Muscle of leg (tissue), 11 donors: ENCODE results near the gene PIK3R2. TPM values are rescaled to one million over a fixed set of nuclear protein-coding genes. Genes with fewer than 3 reads are reported as not detected.
"Not testable (repeated sequence)": the region's sequence is repeated elsewhere in the genome, so short reads cannot be mapped to it uniquely, and the experiment has no call there.

Experiments used
- DNase-seq: peaks from one replicate; pipeline ENCODE4 v3.0.0; 2013
- H3K27ac ChIP-seq: one replicate; pipeline ENCODE4 v1.5.1; 2013; ENCODE audit warnings: mild to moderate bottlenecking, low read length, control low read depth
- H3K27me3 ChIP-seq: one replicate; pipeline ENCODE4 v1.6.1; 2013; ENCODE audit warnings: low read length; ENCODE audit not compliant: control insufficient read depth, insufficient read depth
- H3K36me3 ChIP-seq: one replicate; pipeline ENCODE4 v1.6.1; 2013; ENCODE audit warnings: low read length; ENCODE audit not compliant: control insufficient read depth, insufficient read depth
- H3K4me1 ChIP-seq: one replicate; pipeline ENCODE4 v1.6.1; 2013; ENCODE audit warnings: low read length; ENCODE audit not compliant: control insufficient read depth, insufficient read depth
- H3K4me3 ChIP-seq: one replicate; pipeline ENCODE4 v1.5.1; 2013; ENCODE audit warnings: low read length, control low read depth
- H3K9me3 ChIP-seq: replicated peaks from 2 replicates; pipeline ENCODE4 v1.6.1; 2013; ENCODE audit warnings: low read depth, low read length; ENCODE audit not compliant: control insufficient read depth
- WGBS: methylation state at CpG from one replicate; pipeline ENCODE4 v1.1.5; 2013; ENCODE audit warnings: missing lambda C conversion rate; ENCODE audit not compliant: insufficient coverage; 5-methylcytosine and 5-hydroxymethylcytosine counted together
- polyA plus RNA-seq, 8 donors: library from polyadenylated mRNA; unstranded; fragments of 120-200 nt; gene quantifications; one replicate each; pipeline versions ENCODE4 v1.2.1 to v1.2.3, GENCODE V29; 2013; ENCODE audit warnings: inconsistent platforms in 1 of 8, low replicate concordance in 1 of 8; ENCODE audit not compliant: insufficient read length in 8 of 8, insufficient read depth in 1 of 8
- total RNA-seq: library from RNA; stranded (reverse); fragments of 120-200 nt; gene quantifications from one replicate; pipeline ENCODE4 v1.2.4, GENCODE V29; 2013

The PIK3R2 gene
- total and polyA plus RNA-seq, 9 donors, result 25.0 to 74.7 (median 50.0) TPM

GRCh38 chr19:18209912-18210311 is 56.9 kb downstream of the PIK3R2 start:
- DNase-seq, H3K36me3 ChIP-seq, H3K9me3 ChIP-seq, H3K27ac ChIP-seq, H3K4me1 ChIP-seq, H3K4me3 ChIP-seq: not testable (repeated sequence)
- H3K27me3 ChIP-seq, result peaks cover 12% of the 10 kb centered on the region
- 85% methylated on average over 2 of the region's 5 CpGs for WGBS

GRCh38 chr19:18211683-18212082 is 58.7 kb downstream of the PIK3R2 start:
- 81% methylated on average over 14 of the region's 14 CpGs for WGBS
- H3K27ac ChIP-seq, result no peak overlapping the region
- no peaks in the 10 kb centered on the region for H3K4me1 ChIP-seq
- no peak for DNase-seq
- H3K9me3 ChIP-seq, result no peaks in the 10 kb centered on the region
- H3K36me3 ChIP-seq, result no peaks in the 10 kb centered on the region
- H3K4me3 ChIP-seq, result no peak overlapping the region
- peaks cover 12% of the 10 kb centered on the region for H3K27me3 ChIP-seq

GRCh38 chr19:18214779-18215433 is 61.9 kb downstream of the PIK3R2 start:
- no peak overlapping the region for H3K27ac ChIP-seq
- no peaks in the 10 kb centered on the region for H3K9me3 ChIP-seq
- 35% methylated on average over 4 of the region's 7 CpGs for WGBS
- no peaks in the 10 kb centered on the region for H3K36me3 ChIP-seq
- DNase-seq, result no peak
- no peak overlapping the region for H3K4me3 ChIP-seq
- H3K4me1 ChIP-seq, result no peaks in the 10 kb centered on the region
- peaks cover 10% of the 10 kb centered on the region for H3K27me3 ChIP-seq

- Histone ChIP-seq H3K27me3 (peaks cover 18% of the 10 kb centered on the region), H3K9me3 (no peaks in the 10 kb centered on the region), H3K27ac (no peak overlapping the region), H3K4me3 (no peak overlapping the region), H3K36me3 (no peaks in the 10 kb centered on the region), H3K4me1 (no peaks in the 10 kb centered on the region)
- DNase-seq, result no peak
- WGBS, result 100% methylated on average over 1 of the region's 8 CpGs
These were observed 63.8 kb downstream of the PIK3R2 start for GRCh38 chr19:18216789-18217188.

GRCh38 chr19:18218159-18218558 is 65.2 kb downstream of the PIK3R2 start:
- no peak for DNase-seq
- Histone ChIP-seq H3K27me3 (peaks cover 26% of the 10 kb centered on the region), H3K36me3 (no peaks in the 10 kb centered on the region), H3K4me1 (no peaks in the 10 kb centered on the region), H3K9me3 (no peaks in the 10 kb centered on the region), H3K4me3 (no peak overlapping the region), H3K27ac (no peak overlapping the region)
- WGBS, result 84% methylated on average over 17 of the region's 17 CpGs

GRCh38 chr19:18218600-18218999 is 65.6 kb downstream of the PIK3R2 start:
- 100% methylated on average over 1 of the region's 3 CpGs for WGBS
- H3K4me3 ChIP-seq, result no peak overlapping the region
- no peaks in the 10 kb centered on the region for H3K36me3 ChIP-seq
- H3K9me3 ChIP-seq, result no peaks in the 10 kb centered on the region
- no peaks in the 10 kb centered on the region for H3K4me1 ChIP-seq
- DNase-seq, result no peak
- H3K27ac ChIP-seq, result no peak overlapping the region
- H3K27me3 ChIP-seq, result peaks cover 27% of the 10 kb centered on the region

Other genes with a start within 250 kb of the PIK3R2 start
- 16.4 TPM for gene CCDC124, start 220.1 kb upstream of the PIK3R2 start, total RNA-seq
- 10 to 100 TPM; 58.6 to 78.0 (median 69.7) TPM for gene CCDC124, start 220.1 kb upstream of the PIK3R2 start, polyA plus RNA-seq
- 1.2 TPM for gene KCNN1, start 186.1 kb upstream of the PIK3R2 start, total RNA-seq
- gene KCNN1, start 186.1 kb upstream of the PIK3R2 start, polyA plus RNA-seq, result 1 to 10 TPM in 7 of 8 donors, under 1 TPM in 1; 0.65 to 2.5 (median 1.4) TPM
- gene ARRDC2, start 145.0 kb upstream of the PIK3R2 start, total RNA-seq, result 4.9 TPM
- gene ARRDC2, start 145.0 kb upstream of the PIK3R2 start, polyA plus RNA-seq, result 1 to 10 TPM; 3.4 to 6.7 (median 4.4) TPM
- 0.22 TPM for gene IL12RB1, start 66.2 kb upstream of the PIK3R2 start, total RNA-seq
- under 1 TPM; 0.15 to 0.71 (median 0.32) TPM for gene IL12RB1, start 66.2 kb upstream of the PIK3R2 start, polyA plus RNA-seq
- 3.4 TPM for gene MAST3, start 55.4 kb upstream of the PIK3R2 start, total RNA-seq
- gene MAST3, start 55.4 kb upstream of the PIK3R2 start, polyA plus RNA-seq, result 10 to 100 TPM in 2 of 8 donors, 1 to 10 TPM in 6; 3.9 to 12.2 (median 8.3) TPM
- gene IFI30, start 20.6 kb downstream of the PIK3R2 start, total RNA-seq, result 4.6 TPM
- gene IFI30, start 20.6 kb downstream of the PIK3R2 start, polyA plus RNA-seq, result 1 to 10 TPM in 2 of 8 donors, under 1 TPM in 4, not detected in 2; 0.17 to 5.0 (median 0.51) TPM
- gene MPV17L2, start 40.1 kb downstream of the PIK3R2 start, total RNA-seq, result 3.7 TPM
- gene MPV17L2, start 40.1 kb downstream of the PIK3R2 start, polyA plus RNA-seq, result 1 to 10 TPM; 5.1 to 7.9 (median 6.4) TPM
- gene RAB3A, start 50.9 kb downstream of the PIK3R2 start, total RNA-seq, result 1.5 TPM
- 1 to 10 TPM; 3.2 to 5.4 (median 4.0) TPM for gene RAB3A, start 50.9 kb downstream of the PIK3R2 start, polyA plus RNA-seq
- gene PDE4C, start 73.3 kb downstream of the PIK3R2 start, total RNA-seq, result 3.3 TPM
- 10 to 100 TPM in 2 of 8 donors, 1 to 10 TPM in 6; 1.5 to 15.2 (median 4.6) TPM for gene PDE4C, start 73.3 kb downstream of the PIK3R2 start, polyA plus RNA-seq
- gene IQCN, start 121.3 kb downstream of the PIK3R2 start, total RNA-seq, result 1.5 TPM
- 1 to 10 TPM; 2.0 to 5.9 (median 3.2) TPM for gene IQCN, start 121.3 kb downstream of the PIK3R2 start, polyA plus RNA-seq
- 75.5 TPM for gene JUND, start 128.5 kb downstream of the PIK3R2 start, total RNA-seq
- 100 to 1,000 TPM in 7 of 8 donors, 10 to 100 TPM in 1; 75.1 to 178 (median 145) TPM for gene JUND, start 128.5 kb downstream of the PIK3R2 start, polyA plus RNA-seq
- 129 TPM for gene LSM4, start 169.9 kb downstream of the PIK3R2 start, total RNA-seq
- 100 to 1,000 TPM in 2 of 8 donors, 10 to 100 TPM in 6; 85.2 to 112 (median 93.2) TPM for gene LSM4, start 169.9 kb downstream of the PIK3R2 start, polyA plus RNA-seq
- gene PGPEP1, start 187.4 kb downstream of the PIK3R2 start, total RNA-seq, result 10.8 TPM
- gene PGPEP1, start 187.4 kb downstream of the PIK3R2 start, polyA plus RNA-seq, result 10 to 100 TPM in 2 of 8 donors, 1 to 10 TPM in 6; 7.7 to 14.9 (median 9.3) TPM
- 0.62 TPM for gene GDF15, start 233.0 kb downstream of the PIK3R2 start, total RNA-seq
- 1 to 10 TPM in 2 of 8 donors, under 1 TPM in 6; 0.33 to 1.8 (median 0.80) TPM for gene GDF15, start 233.0 kb downstream of the PIK3R2 start, polyA plus RNA-seq
- 1.5 TPM for gene LRRC25, start 244.5 kb downstream of the PIK3R2 start, total RNA-seq
- 1 to 10 TPM; 1.2 to 2.4 (median 1.7) TPM for gene LRRC25, start 244.5 kb downstream of the PIK3R2 start, polyA plus RNA-seq